NCI-H748 treated with DMSO at 0.1 percent for 48 hours (cell line): ENCODE data around the gene TSEN54.
"Not testable (repeated sequence)": the region's sequence is repeated elsewhere in the genome, so short reads cannot be mapped to it uniquely, and the experiment has no call there.

Experiments used
- DNase-seq: peaks from one replicate; lab custom pipeline; 2025; lab: John Stamatoyannopoulos, UW

Gene TSEN54

GRCh38 chr17:75518983-75519537 lies 2.7 kb downstream of the TSEN54 start:
- no peak for DNase-seq

- not testable (repeated sequence) for DNase-seq
Measured at GRCh38 chr17:75520413-75520812, 4.1 kb downstream of the TSEN54 start.

GRCh38 chr17:75521290-75521689 lies 5.0 kb downstream of the TSEN54 start:
- DNase-seq: no peak

GRCh38 chr17:75521951-75522727 lies 5.8 kb downstream of the TSEN54 start:
- DNase-seq: no peak

GRCh38 chr17:75523647-75524046 lies 7.3 kb downstream of the TSEN54 start:
- DNase-seq: no peak

GRCh38 chr17:75524269-75524969 lies 8.1 kb downstream of the TSEN54 start:
- DNase-seq: no peak

- DNase-seq: peak; percentile 74
Measured at GRCh38 chr17:75524970-75525805, 8.9 kb downstream of the TSEN54 start, which contains the start of gene LLGL2. LLGL2 (plus strand) TSS chr17:75525697; CDS start chr17:75543427, 17,730 bp downstream.

GRCh38 chr17:75525806-75526554 lies 9.7 kb downstream of the TSEN54 start:
- DNase-seq: no peak

- DNase-seq: no peak
Measured at GRCh38 chr17:75526555-75527270, 10.4 kb downstream of the TSEN54 start.

GRCh38 chr17:75530837-75531720 lies 14.8 kb downstream of the TSEN54 start:
- no peak for DNase-seq

GRCh38 chr17:75531721-75532072 lies 15.4 kb downstream of the TSEN54 start:
- no peak for DNase-seq

GRCh38 chr17:75535119-75535537 lies 18.8 kb downstream of the TSEN54 start:
- no peak for DNase-seq

- no peak for DNase-seq
Measured at GRCh38 chr17:75535871-75536270, 19.5 kb downstream of the TSEN54 start.

GRCh38 chr17:75536366-75536765 lies 20.0 kb downstream of the TSEN54 start:
- DNase-seq: no peak

GRCh38 chr17:75539967-75540729 lies 23.8 kb downstream of the TSEN54 start:
- DNase-seq: no peak

GRCh38 chr17:75540923-75541503 lies 24.7 kb downstream of the TSEN54 start:
- DNase-seq: no peak

- no peak for DNase-seq
Measured at GRCh38 chr17:75542229-75542628, 25.9 kb downstream of the TSEN54 start.

GRCh38 chr17:75542728-75543336 lies 26.5 kb downstream of the TSEN54 start:
- no peak for DNase-seq
